Stimulated activated naive CD4-positive, alpha-beta T cell treated with Interleukin-2 at 50 U/mL for 16 hours (primary cell): ENCODE measurements around the gene RETREG2.

Source experiments
- DNase-seq: peaks from one replicate; lab custom pipeline; 2025; lab: John Stamatoyannopoulos, UW

RETREG2 gene

DNA sequence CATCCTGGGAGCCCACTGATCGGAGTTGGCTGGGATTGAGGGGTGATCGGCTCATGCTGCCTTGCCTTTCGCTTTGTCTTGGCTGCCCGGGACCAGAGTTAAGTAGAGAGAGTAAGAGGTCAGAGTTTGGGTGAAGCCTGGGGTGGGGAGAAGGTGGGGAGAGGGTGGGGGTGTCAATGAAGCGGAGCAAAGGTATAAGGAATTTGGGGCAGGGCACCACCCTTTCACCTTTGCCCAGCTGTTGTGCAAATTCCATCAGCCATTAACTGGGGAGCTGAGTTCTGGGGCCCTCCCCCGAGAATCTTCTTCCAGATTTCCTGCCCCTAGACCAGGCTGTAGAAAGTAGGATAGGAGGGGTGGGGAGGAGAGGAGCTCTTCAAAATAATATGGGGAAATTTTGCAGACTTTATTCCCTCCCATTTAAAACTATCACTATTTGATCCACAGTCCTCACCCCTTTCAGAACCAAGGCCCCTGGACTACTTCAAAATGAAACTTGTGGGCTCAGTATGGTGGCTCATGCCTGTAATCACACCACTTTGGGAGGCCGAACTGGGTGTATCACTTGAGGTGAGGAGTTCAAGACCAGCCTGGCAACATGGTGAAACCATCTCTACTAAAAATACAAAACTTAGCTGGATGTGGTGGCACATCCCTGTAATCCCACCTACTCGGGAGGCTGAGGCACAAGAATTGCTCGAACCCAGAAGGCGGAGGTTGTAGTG is 8.0 kb upstream of the RETREG2 start, which contains the start of gene SLC23A3:
Gene SLC23A3 (minus strand): TSS at position 100 of the 725 bp plus-strand sequence. CDS start 45 bp downstream, at position 55.
- DNase-seq: no peak

- DNase-seq: no peak
Measured at GRCh38 chr2:219171231-219171651, 6.8 kb upstream of the RETREG2 start.

GRCh38 chr2:219172231-219173154 is 5.6 kb upstream of the RETREG2 start:
- no peak for DNase-seq

- no peak for DNase-seq
Measured at GRCh38 chr2:219173176-219173575, 4.9 kb upstream of the RETREG2 start.

DNA sequence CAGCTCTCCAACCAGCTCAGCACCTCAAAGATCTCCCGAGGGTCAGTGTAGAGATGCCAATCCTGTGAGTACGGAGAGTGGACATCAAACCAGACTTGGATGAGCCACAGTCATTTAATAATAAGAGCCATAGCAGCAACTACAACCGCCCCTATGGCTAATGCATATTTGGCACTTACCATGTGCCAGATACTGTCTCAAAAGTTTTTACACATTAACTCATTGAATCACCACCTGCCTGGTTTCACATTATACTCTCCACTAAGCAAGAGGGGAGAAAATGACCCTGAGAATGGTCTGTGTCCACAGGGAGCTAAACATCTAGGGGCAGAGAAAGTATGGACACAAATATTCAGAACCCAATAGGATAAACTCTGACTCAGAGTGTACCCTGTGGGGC is 3.9 kb upstream of the RETREG2 start:
- DNase-seq: no peak

- DNase-seq: no peak
Measured at GRCh38 chr2:219174801-219175200, 3.3 kb upstream of the RETREG2 start.

GRCh38 chr2:219175486-219175885 is 2.6 kb upstream of the RETREG2 start:
- no peak for DNase-seq

DNA sequence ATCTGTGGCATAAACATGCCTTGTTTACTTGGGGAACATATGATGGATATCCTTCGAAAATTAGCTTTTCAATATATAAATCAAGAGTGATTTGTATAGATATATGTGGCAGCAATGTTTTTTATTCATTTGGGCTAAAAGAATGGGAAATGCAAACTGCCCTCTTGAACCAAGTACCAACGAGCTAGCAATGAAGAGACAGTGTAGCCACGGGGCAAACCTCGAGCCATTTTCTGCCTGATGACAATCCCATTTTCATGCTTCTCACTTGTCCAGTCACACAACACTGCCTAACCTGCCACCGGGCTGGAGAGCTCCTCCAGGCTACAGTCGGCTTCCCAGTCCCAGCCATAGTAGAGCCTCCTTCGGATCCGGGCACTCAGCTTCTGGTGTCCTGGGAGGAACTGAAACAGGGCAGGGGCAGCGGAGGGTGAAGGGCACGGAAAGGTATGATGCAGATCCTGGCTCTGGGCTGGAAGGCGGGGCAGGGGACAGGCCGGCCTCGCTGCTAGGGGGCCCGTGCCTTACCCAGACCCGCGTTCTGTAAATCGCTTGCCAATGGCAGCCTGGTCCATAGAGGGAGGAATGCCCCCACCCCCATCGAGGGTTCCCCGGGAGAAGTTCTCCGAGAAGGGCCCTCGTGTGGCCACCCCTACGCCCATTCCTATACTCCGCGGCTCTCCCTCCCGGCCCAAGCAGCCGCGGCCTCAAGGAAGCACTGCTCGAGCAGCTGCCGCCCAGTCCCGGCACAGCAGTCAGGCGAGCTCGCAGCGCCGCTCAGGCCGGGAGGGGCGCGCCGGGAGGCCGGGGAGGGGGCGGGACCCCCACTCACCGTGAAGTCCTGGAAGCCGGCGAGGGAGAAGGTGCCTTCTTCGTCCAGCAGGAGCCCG is 1.9 kb upstream of the RETREG2 start:
- DNase-seq: peak; percentile 16

DNA sequence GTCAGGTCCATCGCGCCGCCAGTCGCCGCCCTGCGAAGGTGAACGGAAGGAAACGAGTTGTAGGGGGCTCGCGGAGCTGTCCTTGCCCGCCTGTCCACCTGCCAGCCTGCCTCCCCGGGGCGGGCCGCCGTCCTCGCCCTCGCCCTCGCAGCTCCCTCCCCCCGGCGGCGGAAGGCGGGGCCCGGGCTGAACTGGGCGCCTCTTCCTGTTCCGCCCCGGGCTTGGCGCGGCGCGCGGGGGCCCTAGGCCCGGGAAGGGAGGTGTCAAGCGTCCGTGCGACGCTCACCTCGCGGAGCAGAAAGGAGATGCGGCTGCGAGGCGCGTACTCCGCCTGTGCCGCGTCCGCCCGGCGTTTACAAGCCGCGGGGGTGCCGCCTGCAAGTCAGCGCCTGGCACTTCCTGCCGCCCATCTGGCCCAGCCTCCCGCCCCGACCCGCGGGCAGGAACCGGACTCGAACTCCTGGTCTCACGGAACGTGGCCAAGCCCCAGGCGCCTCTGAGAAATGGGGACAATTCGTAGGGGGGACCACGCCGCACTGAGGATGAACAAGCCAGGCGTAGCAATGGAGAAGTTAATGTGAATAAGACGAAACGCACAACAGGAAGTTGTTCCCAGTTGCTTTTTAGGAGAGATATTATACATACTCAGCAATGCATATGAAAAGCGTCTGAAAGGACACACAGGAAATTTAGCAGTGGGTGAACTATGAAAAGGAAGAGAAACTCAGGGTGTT is 1.1 kb upstream of the RETREG2 start, which contains the start of gene CNPPD1:
Gene CNPPD1 (minus strand): TSS at position 108 of the 734 bp plus-strand sequence. CDS start 97 bp downstream, at position 11.
- DNase-seq: peak; percentile 86

DNA sequence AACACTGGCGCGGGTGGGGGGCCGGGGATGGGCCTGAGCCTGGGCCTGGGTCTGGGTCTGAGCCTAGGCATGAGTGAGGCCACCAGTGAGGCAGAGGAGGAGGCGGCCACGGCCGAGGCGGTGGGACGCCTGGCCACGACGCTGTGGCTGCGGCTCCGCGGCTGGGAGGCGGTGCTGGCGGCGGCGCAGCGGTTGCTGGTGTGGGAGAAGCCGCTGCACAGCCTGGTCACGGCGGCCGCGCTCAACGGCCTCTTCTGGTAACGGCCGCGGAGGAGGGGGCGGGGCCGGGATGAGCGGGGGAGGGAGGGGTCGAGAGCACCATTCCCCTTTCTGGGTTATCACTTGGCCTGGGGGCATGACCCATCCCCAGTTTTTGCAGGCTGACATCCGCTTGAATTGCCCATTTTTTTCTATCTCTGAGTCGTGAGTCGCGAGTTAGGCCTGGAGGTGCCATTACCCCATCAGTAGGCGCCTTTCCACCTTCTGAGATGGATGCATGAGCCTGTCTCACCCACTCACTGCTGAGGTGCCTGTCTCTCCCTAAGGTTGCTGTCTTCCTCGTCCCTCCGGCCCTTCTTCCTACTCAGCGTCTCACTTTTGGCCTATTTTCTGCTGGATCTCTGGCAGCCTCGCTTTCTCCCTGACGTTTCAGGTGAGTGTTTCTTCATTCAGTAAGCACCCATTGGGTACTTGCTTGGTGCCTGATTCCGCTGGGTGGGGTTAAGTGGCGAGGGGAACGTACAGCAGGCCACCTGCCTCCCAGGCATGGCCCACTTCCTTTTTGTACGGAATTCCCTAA is 501 bp downstream of the RETREG2 start:
- DNase-seq: peak; percentile 44

DNA sequence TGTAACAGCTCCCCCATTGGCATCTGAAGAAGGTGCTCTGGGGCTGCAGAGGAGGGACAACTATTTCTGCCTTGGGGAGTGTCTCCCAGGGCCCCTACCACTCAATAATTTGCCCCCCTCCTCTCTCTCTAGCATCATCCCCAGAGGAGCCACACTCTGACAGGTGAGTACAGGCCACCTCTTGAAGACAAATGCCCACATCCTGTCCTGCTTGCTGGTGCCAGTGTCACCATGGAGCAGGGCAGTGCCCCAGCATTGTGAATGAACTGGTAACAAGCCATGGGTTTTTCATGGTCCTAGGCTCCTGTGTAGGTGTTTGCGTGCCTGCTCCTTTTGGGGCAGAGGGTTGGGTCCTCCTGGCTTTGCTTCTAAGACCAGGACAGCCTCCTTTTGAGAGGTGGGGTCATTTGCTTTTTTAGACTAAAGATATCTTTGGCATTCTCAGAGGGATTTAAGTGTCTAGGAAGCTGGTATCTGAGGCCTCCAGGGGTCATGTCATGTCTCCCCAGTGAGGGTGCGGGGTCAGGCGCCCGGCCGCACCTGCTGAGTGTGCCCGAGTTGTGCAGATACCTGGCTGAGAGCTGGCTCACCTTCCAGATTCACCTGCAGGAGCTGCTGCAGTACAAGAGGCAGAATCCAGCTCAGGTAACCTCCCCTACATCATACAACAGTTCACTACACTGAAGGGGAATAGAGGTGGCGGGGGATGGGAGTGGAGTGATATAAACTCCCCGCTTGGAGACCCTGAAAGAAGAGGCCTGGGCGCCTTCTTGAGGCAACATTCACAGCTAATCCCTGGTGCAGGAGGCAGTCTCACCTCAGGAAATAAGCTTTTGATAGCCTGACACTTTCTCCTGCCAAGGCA is 1.8 kb downstream of the RETREG2 start:
- no peak for DNase-seq

DNA sequence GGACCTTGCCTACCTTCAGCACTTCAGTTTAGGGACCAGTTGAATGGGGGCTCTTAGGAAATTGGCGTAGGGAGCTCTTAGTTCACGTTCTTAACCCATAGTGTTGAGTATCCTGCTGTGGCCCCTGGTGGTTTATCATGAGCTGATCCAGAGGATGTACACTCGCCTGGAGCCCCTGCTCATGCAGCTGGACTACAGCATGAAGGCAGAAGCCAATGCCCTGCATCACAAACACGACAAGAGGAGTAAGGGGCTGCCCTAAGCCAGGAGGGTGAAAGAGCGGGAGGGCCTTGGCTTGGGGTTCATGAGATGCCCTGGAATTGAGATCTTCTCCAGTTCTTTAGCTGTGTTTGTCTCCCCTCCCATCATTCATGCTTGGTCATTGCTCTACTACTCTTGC is 2.9 kb downstream of the RETREG2 start:
- no peak for DNase-seq

- no peak for DNase-seq
Measured at GRCh38 chr2:219181531-219181930, 3.5 kb downstream of the RETREG2 start.

DNA sequence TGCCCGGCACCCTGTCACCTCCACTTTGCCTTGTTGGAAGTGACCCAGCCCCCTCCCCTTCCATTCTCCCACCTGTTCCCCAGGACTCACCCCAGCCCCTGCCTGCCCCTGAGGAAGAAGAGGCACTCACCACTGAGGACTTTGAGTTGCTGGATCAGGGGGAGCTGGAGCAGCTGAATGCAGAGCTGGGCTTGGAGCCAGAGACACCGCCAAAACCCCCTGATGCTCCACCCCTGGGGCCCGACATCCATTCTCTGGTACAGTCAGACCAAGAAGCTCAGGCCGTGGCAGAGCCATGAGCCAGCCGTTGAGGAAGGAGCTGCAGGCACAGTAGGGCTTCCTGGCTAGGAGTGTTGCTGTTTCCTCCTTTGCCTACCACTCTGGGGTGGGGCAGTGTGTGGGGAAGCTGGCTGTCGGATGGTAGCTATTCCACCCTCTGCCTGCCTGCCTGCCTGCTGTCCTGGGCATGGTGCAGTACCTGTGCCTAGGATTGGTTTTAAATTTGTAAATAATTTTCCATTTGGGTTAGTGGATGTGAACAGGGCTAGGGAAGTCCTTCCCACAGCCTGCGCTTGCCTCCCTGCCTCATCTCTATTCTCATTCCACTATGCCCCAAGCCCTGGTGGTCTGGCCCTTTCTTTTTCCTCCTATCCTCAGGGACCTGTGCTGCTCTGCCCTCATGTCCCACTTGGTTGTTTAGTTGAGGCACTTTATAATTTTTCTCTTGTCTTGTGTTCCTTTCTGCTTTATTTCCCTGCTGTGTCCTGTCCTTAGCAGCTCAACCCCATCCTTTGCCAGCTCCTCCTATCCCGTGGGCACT is 4.5 kb downstream of the RETREG2 start:
- no peak for DNase-seq

GRCh38 chr2:219183151-219183772 is 5.2 kb downstream of the RETREG2 start:
- no peak for DNase-seq

GRCh38 chr2:219184121-219184520 is 6.0 kb downstream of the RETREG2 start:
- DNase-seq: no peak

- DNase-seq: no peak
Measured at GRCh38 chr2:219186754-219187456, 8.8 kb downstream of the RETREG2 start.
